Endodermal cell (in vitro differentiated cells): ENCODE results near the gene LRFN4. TPM values are rescaled to one million over a fixed set of nuclear protein-coding genes. Genes with fewer than 3 reads are reported as not detected.

Experiments used
- DNase-seq: peaks from one replicate; pipeline ENCODE4 v3.0.0-alpha.2; 2017
- H3K27ac ChIP-seq: 2 replicates; pipeline ENCODE4 v1.5.1; 2013; ENCODE audit warnings: mild to moderate bottlenecking, low read depth, low read length, moderate library complexity
- H3K27me3 ChIP-seq: 2 replicates; pipeline ENCODE4 v1.6.1; 2013; ENCODE audit warnings: mild to moderate bottlenecking, low read length, moderate library complexity; ENCODE audit not compliant: insufficient read depth, control insufficient read depth, poor library complexity, severe bottlenecking
- H3K36me3 ChIP-seq: 2 replicates; pipeline ENCODE4 v1.7.0; 2013; ENCODE audit warnings: mild to moderate bottlenecking, low read length, moderate library complexity; ENCODE audit not compliant: control insufficient read depth, insufficient read depth
- H3K4me1 ChIP-seq: one replicate; pipeline ENCODE4 v1.7.0; 2013; ENCODE audit warnings: low read length; ENCODE audit not compliant: control insufficient read depth, insufficient read depth
- H3K4me3 ChIP-seq: 2 replicates; pipeline ENCODE4 v1.5.1; 2013; ENCODE audit warnings: mild to moderate bottlenecking, low read length, moderate library complexity
- H3K9ac ChIP-seq: 2 replicates; pipeline ENCODE4 v1.6.1; 2013; ENCODE audit warnings: mild to moderate bottlenecking, low read length, moderate library complexity; ENCODE audit not compliant: poor library complexity, severe bottlenecking; ENCODE audit errors: extremely low read depth
- H3K9me3 ChIP-seq: 2 replicates; pipeline ENCODE4 v1.6.1; 2013; ENCODE audit warnings: mild to moderate bottlenecking, low read length, moderate library complexity; ENCODE audit not compliant: control insufficient read depth
- H3K27ac Mint-ChIP-seq: 2 replicates; pipeline ENCODE4 v1.8.0; 2020; ENCODE audit warnings: mixed read lengths
- H3K27me3 Mint-ChIP-seq: 2 replicates; pipeline ENCODE4 v1.8.0; 2021; ENCODE audit warnings: mild to moderate bottlenecking, mixed read lengths; ENCODE audit not compliant: insufficient read depth
- H3K36me3 Mint-ChIP-seq: 2 replicates; pipeline ENCODE4 v1.8.0; 2020; ENCODE audit warnings: low read depth, mixed read lengths
- H3K4me1 Mint-ChIP-seq: 2 replicates; pipeline ENCODE4 v1.8.0; 2020; ENCODE audit warnings: mixed read lengths
- H3K4me3 Mint-ChIP-seq: 2 replicates; pipeline ENCODE4 v1.8.0; 2020; ENCODE audit warnings: mild to moderate bottlenecking, moderate library complexity, mixed read lengths
- H3K9me3 Mint-ChIP-seq: 2 replicates; pipeline ENCODE4 v1.8.0; 2020; ENCODE audit warnings: mild to moderate bottlenecking, mixed read lengths
- CTCF ChIP-seq: fragments of 200-600 bp; sonication (generic); conservative IDR thresholded peaks from 2 replicates; pipeline ENCODE4 v1.5.0; 2021; ENCODE audit warnings: antibody characterized with exemption, mild to moderate bottlenecking
- WGBS, 2 experiments: methylation state at CpG; one replicate each; pipeline versions ENCODE4 v1.1.5 to v1.1.7; 2013; ENCODE audit warnings: missing lambda C conversion rate in 2 of 2, mixed read lengths in 1 of 2; ENCODE audit not compliant: insufficient coverage in 1 of 2, insufficient read length in 1 of 2; 5-methylcytosine and 5-hydroxymethylcytosine counted together
- total RNA-seq, 2 donors: library from RNA; stranded (reverse); fragmentation: NEBNext Ultra II Directional in 1 of 2; extraction: Animal tissue kit (Norgen Biotek cat#: 25700) in 1 of 2; gene quantifications; 2 replicates in 1 of 2; 3 replicates in 1 of 2; pipeline ENCODE4 v1.2.1, GENCODE V29; 2021

LRFN4 gene
- total RNA-seq, 2 donors from 2014 or later = 23.2 to 26.2 TPM

GRCh38 chr11:66861038-66861773 lies 4.3 kb downstream of the LRFN4 start:
- H3K4me3 Mint-ChIP-seq = no peak overlapping the region
- 92 to 95% methylated on average over 29 to 32 of the region's 32 CpGs for WGBS, 2 experiments
- no peak for DNase-seq
- Histone ChIP-seq H3K36me3 (no peaks in the 10 kb centered on the region), H3K4me3 (no peak overlapping the region), H3K27ac (no peak overlapping the region), H3K9me3 (no peaks in the 10 kb centered on the region), H3K4me1 (no peaks in the 10 kb centered on the region), H3K27me3 (no peaks in the 10 kb centered on the region), H3K9ac (no peak overlapping the region)
- no peak for TF ChIP-seq CTCF
- H3K27me3 Mint-ChIP-seq = no peaks in the 10 kb centered on the region
- no peaks in the 10 kb centered on the region for H3K9me3 Mint-ChIP-seq
- no peaks in the 10 kb centered on the region for H3K4me1 Mint-ChIP-seq
- no peak overlapping the region for H3K27ac Mint-ChIP-seq
- no peaks in the 10 kb centered on the region for H3K36me3 Mint-ChIP-seq

GRCh38 chr11:66861774-66862558 lies 5.1 kb downstream of the LRFN4 start:
- Histone ChIP-seq H3K36me3 (no peaks in the 10 kb centered on the region), H3K9me3 (no peaks in the 10 kb centered on the region), H3K27ac (no peak overlapping the region), H3K4me3 (no peak overlapping the region), H3K4me1 (no peaks in the 10 kb centered on the region), H3K27me3 (no peaks in the 10 kb centered on the region), H3K9ac (no peak overlapping the region)
- Mint-ChIP-seq H3K9me3 (no peaks in the 10 kb centered on the region), H3K27ac (no peak overlapping the region), H3K36me3 (no peaks in the 10 kb centered on the region), H3K4me3 (no peak overlapping the region), H3K4me1 (no peaks in the 10 kb centered on the region), H3K27me3 (no peaks in the 10 kb centered on the region)
- 93 to 96% methylated on average over 19 to 30 of the region's 30 CpGs for WGBS, 2 experiments
- no peak for TF ChIP-seq CTCF
- no peak for DNase-seq

GRCh38 chr11:66862559-66863037 lies 5.7 kb downstream of the LRFN4 start:
- Histone ChIP-seq H3K36me3 (no peaks in the 10 kb centered on the region), H3K27ac (no peak overlapping the region), H3K9me3 (no peaks in the 10 kb centered on the region), H3K9ac (no peak overlapping the region), H3K27me3 (no peaks in the 10 kb centered on the region), H3K4me1 (no peaks in the 10 kb centered on the region), H3K4me3 (no peak overlapping the region)
- no peak overlapping the region for H3K27ac Mint-ChIP-seq
- H3K9me3 Mint-ChIP-seq = no peaks in the 10 kb centered on the region
- no peaks in the 10 kb centered on the region for H3K27me3 Mint-ChIP-seq
- WGBS, 2 experiments = 92 to 93% methylated on average over 3 to 11 of the region's 11 CpGs
- DNase-seq = no peak
- no peak for TF ChIP-seq CTCF
- H3K36me3 Mint-ChIP-seq = no peaks in the 10 kb centered on the region
- H3K4me3 Mint-ChIP-seq = no peak overlapping the region
- H3K4me1 Mint-ChIP-seq = no peaks in the 10 kb centered on the region
